HepG2 (cell line): ENCODE data around the gene GNMT. TPM values are rescaled to one million over a fixed set of nuclear protein-coding genes. Genes with fewer than 3 reads are reported as not detected.
A peak's percentile ranks its signal among the peaks of the same experiment; 100 is the strongest.

Source experiments
- ESRRA ChIP-seq: sonication (generic); formaldehyde crosslinking; IDR thresholded peaks from 2 replicates; pipeline ENCODE4 v1.5.1; 2020; ENCODE audit warnings: mild to moderate bottlenecking, low read depth, missing genetic modification reagents
- FOXJ3 ChIP-seq: sonication (generic); formaldehyde crosslinking; IDR thresholded peaks from 2 replicates; pipeline ENCODE4 v1.4.0; 2020; ENCODE audit warnings: missing genetic modification reagents, mild to moderate bottlenecking, borderline replicate concordance
- HOXA9 ChIP-seq: sonication (generic); formaldehyde crosslinking; IDR thresholded peaks from 2 replicates; pipeline ENCODE4 v1.8.1; 2022; ENCODE audit warnings: missing genetic modification reagents, mild to moderate bottlenecking, moderate library complexity, borderline replicate concordance
- MIER2 ChIP-seq: IDR thresholded peaks from 2 replicates; pipeline ENCODE4 v1.6.1; 2016; ENCODE audit warnings: missing biosample characterization, missing genetic modification reagents
- RBM39 ChIP-seq: fragments of 200-400 bp; formaldehyde crosslinking; IDR thresholded peaks from one replicate; pipeline ENCODE4 v1.6.1; 2018; ENCODE audit warnings: antibody characterized with exemption, mild to moderate bottlenecking, low read depth, low read length; ENCODE audit not compliant: poor library complexity, severe bottlenecking
- SOX6 ChIP-seq, 2 experiments: fragments of 450-650 bp in 1 of 2; sonication (generic) in 1 of 2; formaldehyde crosslinking in 1 of 2; IDR thresholded peaks; 2 replicates each; pipeline versions ENCODE4 v1.4.0 to v1.6.1; 2017 to 2020; ENCODE audit warnings: antibody characterized with exemption in 1 of 2, mild to moderate bottlenecking in 1 of 2, missing genetic modification reagents in 1 of 2
- ZFYVE20 ChIP-seq: sonication (generic); formaldehyde crosslinking; IDR thresholded peaks from 2 replicates; pipeline ENCODE4 v1.8.0; 2023; ENCODE audit warnings: low read depth, mild to moderate bottlenecking, moderate library complexity, missing genetic modification reagents, borderline replicate concordance
- ZNF251 ChIP-seq: sonication (generic); formaldehyde crosslinking; IDR thresholded peaks from 2 replicates; pipeline ENCODE4 v1.9.0; 2021; ENCODE audit warnings: mild to moderate bottlenecking, missing genetic modification reagents
- ZNF557 ChIP-seq: sonication (generic); formaldehyde crosslinking; IDR thresholded peaks from 2 replicates; pipeline ENCODE4 v1.4.0; 2020; ENCODE audit warnings: missing genetic modification reagents
- ZNF780A ChIP-seq: sonication (generic); formaldehyde crosslinking; IDR thresholded peaks from 2 replicates; pipeline ENCODE4 v1.8.0; 2022; ENCODE audit warnings: mild to moderate bottlenecking, missing genetic modification reagents, moderate library complexity
- polyA plus RNA-seq, 8 experiments: library from polyadenylated mRNA; depleted of rRNA in 3 of 8; stranded (reverse) in 7 of 8; unstranded in 1 of 8; fragments of >200 nt; fragmentation: Illumina TruSeq in 4 of 8; extraction: Trizol in 4 of 8; gene quantifications; 2 replicates each; pipeline versions ENCODE4 v1.2.1 to v1.2.3, GENCODE V29; 2011 to 2016; ENCODE audit warnings: low read depth in 4 of 8, missing spikeins in 1 of 8, mixed read lengths in 1 of 8; ENCODE audit not compliant: insufficient read depth in 1 of 8
- total RNA-seq, 5 experiments: library from RNA; depleted of rRNA; stranded (reverse); fragments of >200 nt; fragmentation: Illumina TruSeq; extraction: Trizol; gene quantifications; 2 replicates each; pipeline ENCODE4 v1.2.3, GENCODE V29; 2016; ENCODE audit warnings: low read depth in 1 of 5
- TF ChIP-seq, protein P1 (sequence below): sonication (generic); formaldehyde crosslinking; IDR thresholded peaks from 2 replicates; pipeline ENCODE4 v1.4.0; 2020; ENCODE audit warnings: missing genetic modification reagents, mild to moderate bottlenecking, borderline replicate concordance
- TF ChIP-seq, protein P2 (sequence below): sonication (generic); formaldehyde crosslinking; conservative IDR thresholded peaks from 2 replicates; pipeline ENCODE4 v1.4.0; 2020; ENCODE audit warnings: missing genetic modification reagents
- TF ChIP-seq, protein P3 (sequence below): sonication (generic); formaldehyde crosslinking; IDR thresholded peaks from 2 replicates; pipeline ENCODE4 v1.4.0; 2020; ENCODE audit warnings: missing genetic modification reagents, borderline replicate concordance
- TF ChIP-seq, protein P4 (sequence below): sonication (generic); formaldehyde crosslinking; IDR thresholded peaks from 2 replicates; pipeline ENCODE4 v1.4.0; 2020; ENCODE audit warnings: low read depth, mild to moderate bottlenecking, missing genetic modification reagents
- TF ChIP-seq, protein P5 (sequence below): sonication (generic); formaldehyde crosslinking; IDR thresholded peaks from 2 replicates; pipeline ENCODE4 v1.4.0; 2020; ENCODE audit warnings: missing genetic modification reagents, low read depth, mild to moderate bottlenecking, borderline replicate concordance
- TF ChIP-seq, protein P6 (sequence below): sonication (generic); formaldehyde crosslinking; IDR thresholded peaks from 2 replicates; pipeline ENCODE4 v1.8.1; 2023; ENCODE audit warnings: mild to moderate bottlenecking, missing genetic modification reagents, borderline replicate concordance

GNMT gene
- total and polyA plus RNA-seq, 2 of the 13 experiments (the other 11 are each of a cell fraction or from before 2014, with no cell fraction given), result 2.8 to 7.0 TPM

DNA sequence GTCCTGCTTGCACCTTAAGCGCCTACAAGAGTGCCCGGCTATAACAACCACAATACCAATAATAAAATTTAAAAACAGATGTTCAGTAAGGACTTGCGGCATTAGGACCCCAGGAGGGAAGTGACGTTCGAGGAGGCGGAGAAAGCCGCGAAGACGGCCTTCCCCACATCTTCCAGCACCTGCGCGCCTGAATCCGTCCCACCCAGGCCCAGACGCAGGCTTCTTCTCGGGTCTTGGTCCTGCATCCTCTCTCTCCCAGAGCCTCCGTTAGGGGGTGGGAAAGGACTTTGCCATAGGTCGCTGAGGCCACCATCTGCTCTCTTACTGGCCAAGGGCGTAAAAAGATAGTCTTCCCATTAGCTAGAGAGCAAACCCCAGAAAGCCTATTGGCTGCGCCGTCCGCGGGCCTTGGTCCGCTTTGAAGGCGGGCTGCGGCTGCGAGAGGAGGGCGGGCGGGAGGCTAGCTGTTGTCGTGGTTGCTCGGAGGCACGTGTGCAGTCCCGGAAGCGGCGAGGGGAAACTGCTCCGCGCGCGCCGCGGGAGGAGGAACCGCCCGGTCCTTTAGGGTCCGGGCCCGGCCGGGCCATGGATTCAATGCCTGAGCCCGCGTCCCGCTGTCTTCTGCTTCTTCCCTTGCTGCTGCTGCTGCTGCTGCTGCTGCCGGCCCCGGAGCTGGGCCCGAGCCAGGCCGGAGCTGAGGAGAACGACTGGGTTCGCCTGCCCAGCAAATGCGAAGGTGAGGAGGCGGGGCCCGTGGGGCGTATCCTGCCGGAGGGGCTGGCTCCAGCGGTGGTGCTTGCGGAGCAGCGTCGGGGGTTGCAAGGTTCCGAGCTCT, 31.4 kb upstream of the GNMT start, which contains the start of gene CNPY3 (continued):
- TF ChIP-seq, protein P1, sequence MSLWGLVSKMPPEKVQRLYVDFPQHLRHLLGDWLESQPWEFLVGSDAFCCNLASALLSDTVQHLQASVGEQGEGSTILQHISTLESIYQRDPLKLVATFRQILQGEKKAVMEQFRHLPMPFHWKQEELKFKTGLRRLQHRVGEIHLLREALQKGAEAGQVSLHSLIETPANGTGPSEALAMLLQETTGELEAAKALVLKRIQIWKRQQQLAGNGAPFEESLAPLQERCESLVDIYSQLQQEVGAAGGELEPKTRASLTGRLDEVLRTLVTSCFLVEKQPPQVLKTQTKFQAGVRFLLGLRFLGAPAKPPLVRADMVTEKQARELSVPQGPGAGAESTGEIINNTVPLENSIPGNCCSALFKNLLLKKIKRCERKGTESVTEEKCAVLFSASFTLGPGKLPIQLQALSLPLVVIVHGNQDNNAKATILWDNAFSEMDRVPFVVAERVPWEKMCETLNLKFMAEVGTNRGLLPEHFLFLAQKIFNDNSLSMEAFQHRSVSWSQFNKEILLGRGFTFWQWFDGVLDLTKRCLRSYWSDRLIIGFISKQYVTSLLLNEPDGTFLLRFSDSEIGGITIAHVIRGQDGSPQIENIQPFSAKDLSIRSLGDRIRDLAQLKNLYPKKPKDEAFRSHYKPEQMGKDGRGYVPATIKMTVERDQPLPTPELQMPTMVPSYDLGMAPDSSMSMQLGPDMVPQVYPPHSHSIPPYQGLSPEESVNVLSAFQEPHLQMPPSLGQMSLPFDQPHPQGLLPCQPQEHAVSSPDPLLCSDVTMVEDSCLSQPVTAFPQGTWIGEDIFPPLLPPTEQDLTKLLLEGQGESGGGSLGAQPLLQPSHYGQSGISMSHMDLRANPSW (CRISPR knock-in tag), result peak; percentile 95
- TF ChIP-seq FOXJ3 (CRISPR knock-in tag) (peak; percentile 75), RBM39 (peak; percentile 70), ZFYVE20 (CRISPR knock-in tag) (peak; percentile 66; the same call in 1 of the 2 replicates), ZNF557 (peak; percentile 83; the same call in 1 of the 2 replicates), HOXA9 (CRISPR knock-in tag) (peak; percentile 99), ZNF251 (CRISPR knock-in tag) (peak; percentile 91), MIER2 (CRISPR knock-in tag) (no peak; the same call in 1 of the 2 replicates), ZNF780A (CRISPR knock-in tag) (peak; percentile 99), ESRRA (CRISPR knock-in tag) (peak; percentile 81), SOX6 (IDR thresholded peaks at IDR 0.05) (no peak), SOX6 (CRISPR knock-in tag; IDR thresholded peaks at IDR 0.05) (peak; percentile 89)
- TF ChIP-seq, protein P2, sequence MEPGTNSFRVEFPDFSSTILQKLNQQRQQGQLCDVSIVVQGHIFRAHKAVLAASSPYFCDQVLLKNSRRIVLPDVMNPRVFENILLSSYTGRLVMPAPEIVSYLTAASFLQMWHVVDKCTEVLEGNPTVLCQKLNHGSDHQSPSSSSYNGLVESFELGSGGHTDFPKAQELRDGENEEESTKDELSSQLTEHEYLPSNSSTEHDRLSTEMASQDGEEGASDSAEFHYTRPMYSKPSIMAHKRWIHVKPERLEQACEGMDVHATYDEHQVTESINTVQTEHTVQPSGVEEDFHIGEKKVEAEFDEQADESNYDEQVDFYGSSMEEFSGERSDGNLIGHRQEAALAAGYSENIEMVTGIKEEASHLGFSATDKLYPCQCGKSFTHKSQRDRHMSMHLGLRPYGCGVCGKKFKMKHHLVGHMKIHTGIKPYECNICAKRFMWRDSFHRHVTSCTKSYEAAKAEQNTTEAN, result peak; percentile 87; the same call in 1 of the 2 replicates
- TF ChIP-seq, protein P3, sequence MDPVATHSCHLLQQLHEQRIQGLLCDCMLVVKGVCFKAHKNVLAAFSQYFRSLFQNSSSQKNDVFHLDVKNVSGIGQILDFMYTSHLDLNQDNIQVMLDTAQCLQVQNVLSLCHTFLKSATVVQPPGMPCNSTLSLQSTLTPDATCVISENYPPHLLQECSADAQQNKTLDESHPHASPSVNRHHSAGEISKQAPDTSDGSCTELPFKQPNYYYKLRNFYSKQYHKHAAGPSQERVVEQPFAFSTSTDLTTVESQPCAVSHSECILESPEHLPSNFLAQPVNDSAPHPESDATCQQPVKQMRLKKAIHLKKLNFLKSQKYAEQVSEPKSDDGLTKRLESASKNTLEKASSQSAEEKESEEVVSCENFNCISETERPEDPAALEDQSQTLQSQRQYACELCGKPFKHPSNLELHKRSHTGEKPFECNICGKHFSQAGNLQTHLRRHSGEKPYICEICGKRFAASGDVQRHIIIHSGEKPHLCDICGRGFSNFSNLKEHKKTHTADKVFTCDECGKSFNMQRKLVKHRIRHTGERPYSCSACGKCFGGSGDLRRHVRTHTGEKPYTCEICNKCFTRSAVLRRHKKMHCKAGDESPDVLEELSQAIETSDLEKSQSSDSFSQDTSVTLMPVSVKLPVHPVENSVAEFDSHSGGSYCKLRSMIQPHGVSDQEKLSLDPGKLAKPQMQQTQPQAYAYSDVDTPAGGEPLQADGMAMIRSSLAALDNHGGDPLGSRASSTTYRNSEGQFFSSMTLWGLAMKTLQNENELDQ, result peak; percentile 29; the same call in 1 of the 2 replicates
- TF ChIP-seq, protein P4, sequence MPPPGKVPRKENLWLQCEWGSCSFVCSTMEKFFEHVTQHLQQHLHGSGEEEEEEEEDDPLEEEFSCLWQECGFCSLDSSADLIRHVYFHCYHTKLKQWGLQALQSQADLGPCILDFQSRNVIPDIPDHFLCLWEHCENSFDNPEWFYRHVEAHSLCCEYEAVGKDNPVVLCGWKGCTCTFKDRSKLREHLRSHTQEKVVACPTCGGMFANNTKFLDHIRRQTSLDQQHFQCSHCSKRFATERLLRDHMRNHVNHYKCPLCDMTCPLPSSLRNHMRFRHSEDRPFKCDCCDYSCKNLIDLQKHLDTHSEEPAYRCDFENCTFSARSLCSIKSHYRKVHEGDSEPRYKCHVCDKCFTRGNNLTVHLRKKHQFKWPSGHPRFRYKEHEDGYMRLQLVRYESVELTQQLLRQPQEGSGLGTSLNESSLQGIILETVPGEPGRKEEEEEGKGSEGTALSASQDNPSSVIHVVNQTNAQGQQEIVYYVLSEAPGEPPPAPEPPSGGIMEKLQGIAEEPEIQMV, result peak; percentile 98
- TF ChIP-seq, protein P5, sequence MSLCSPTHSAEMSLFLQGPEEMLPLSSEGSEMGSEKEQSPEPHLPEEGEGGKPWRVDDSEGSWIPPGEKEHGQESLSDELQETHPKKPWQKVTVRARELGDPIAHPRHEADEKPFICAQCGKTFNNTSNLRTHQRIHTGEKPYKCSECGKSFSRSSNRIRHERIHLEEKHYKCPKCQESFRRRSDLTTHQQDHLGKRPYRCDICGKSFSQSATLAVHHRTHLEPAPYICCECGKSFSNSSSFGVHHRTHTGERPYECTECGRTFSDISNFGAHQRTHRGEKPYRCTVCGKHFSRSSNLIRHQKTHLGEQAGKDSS (CRISPR knock-in tag), result peak; percentile 22; the same call in 1 of the 2 replicates
- TF ChIP-seq, protein P6, sequence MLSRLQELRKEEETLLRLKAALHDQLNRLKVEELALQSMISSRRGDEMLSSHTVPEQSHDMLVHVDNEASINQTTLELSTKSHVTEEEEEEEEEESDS (CRISPR knock-in tag), result peak; percentile 98
